ENCODE data around the gene DNAH8.

- no peak for TF ChIP-seq CTCF (IDR thresholded peaks at IDR 0.05)
- TF ChIP-seq POLR2AphosphoS5 (IDR thresholded peaks at IDR 0.05), result no peak
- no peak for TF ChIP-seq POLR2A (IDR thresholded peaks at IDR 0.05; ENCODE audit: low read depth)
- no peak for TF ChIP-seq EP300 (IDR thresholded peaks at IDR 0.05)
Observed at GRCh38 chr6:39057251-39058155, 342.4 kb downstream of the DNAH8 start.

Measured in esophagus muscularis mucosa (tissue), 4 donors.